Activated naive CD4-positive, alpha-beta T cell treated with anti-CD3 and anti-CD28 coated beads, Interleukin-2, amount 10 ng/mL, durations not matched to agents 5 hours and 36 hours (primary cell): ENCODE data around the gene KLB. TPM values are rescaled to one million over a fixed set of nuclear protein-coding genes. Genes with fewer than 3 reads are reported as not detected.

Experiments used
- microRNA-seq: library from miRNA; unstranded; fragments of <30 nt; microRNA quantifications from one replicate; pipeline ENCODE4 v1.2.0, GENCODE V29; 2022; ENCODE audit warnings: borderline microRNAs expressed, borderline replicate concordance
- total RNA-seq, 2 experiments: library from RNA; stranded (reverse); gene quantifications; one replicate each; pipeline ENCODE4 v1.2.3, GENCODE V29; 2021

The KLB gene
- not detected for total RNA-seq

GRCh38 chr4:39406763-39407583 is at the start of gene KLB:
Gene KLB (plus strand): TSS chr4:39406930. CDS start chr4:39406950, 20 bp downstream.

GRCh38 chr4:39365830-39366771 is 40.6 kb upstream of the KLB start, which contains the start of gene RFC1:
Gene RFC1 (minus strand): TSS chr4:39366362. CDS start chr4:39366241, 121 bp downstream.

GRCh38 chr4:39458505-39459300 is 52.0 kb downstream of the KLB start, which contains the start of the genes LIAS and RPL9:
Gene LIAS (plus strand): TSS chr4:39459056. CDS start chr4:39459118, 62 bp downstream.
Gene RPL9 (minus strand): TSS chr4:39458922. CDS start chr4:39458439, 483 bp downstream.

Small RNA genes lying within 50 kb of the gene (microRNA-seq; reads per million reads assigned to microRNA genes)
- not detected for gene MIR5591

Other genes starting within 250 kb of the KLB start
- gene WDR19, start 224.4 kb upstream of the KLB start, total RNA-seq: 10 to 100 TPM; 15.0 to 18.5 TPM
- gene RFC1, start 40.6 kb upstream of the KLB start, total RNA-seq: 10 to 100 TPM; 64.7 to 72.6 TPM
- gene RPL9, start 52.0 kb downstream of the KLB start, total RNA-seq: 1,000 to 10,000 TPM; 1,410 to 1,444 TPM
- gene LIAS, start 52.1 kb downstream of the KLB start, total RNA-seq: 10 to 100 TPM; 11.9 to 12.6 TPM
- 10 to 100 TPM; 17.1 to 17.7 TPM for gene UGDH, start 120.5 kb downstream of the KLB start, total RNA-seq
- 1 to 10 TPM; 4.2 to 5.5 TPM for gene SMIM14, start 231.9 kb downstream of the KLB start, total RNA-seq